GM23338 (cell line): ENCODE results near the gene ZBTB20.

ENCODE experiments used
- CTCF ChIP-seq, 2 experiments: fragments of 200-600 bp in 1 of 2; sonication (generic) in 1 of 2; conservative IDR thresholded peaks; 2 replicates each; pipeline versions ENCODE4 v1.5.1 to v1.6.1; 2016 to 2017; ENCODE audit warnings: antibody characterized with exemption in 2 of 2, low read depth in 2 of 2, mild to moderate bottlenecking in 2 of 2, moderate library complexity in 1 of 2
- ETS1 ChIP-seq: IDR thresholded peaks from 2 replicates; pipeline ENCODE4 v1.6.1; 2016; ENCODE audit warnings: antibody characterized with exemption
- EZH2 ChIP-seq: fragments of 200-600 bp; sonication (generic); IDR thresholded peaks from one replicate; pipeline ENCODE4 v1.8.0; 2017; ENCODE audit warnings: antibody characterized with exemption, mild to moderate bottlenecking, low read depth; ENCODE audit not compliant: unreplicated experiment
- EZH2phosphoT487 ChIP-seq: fragments of 200-600 bp; sonication (generic); IDR thresholded peaks from one replicate; pipeline ENCODE4 v1.8.1; 2018; ENCODE audit warnings: antibody characterized with exemption; ENCODE audit not compliant: unreplicated experiment
- JUNB ChIP-seq: IDR thresholded peaks from one replicate; pipeline ENCODE4 v1.6.1; 2016; ENCODE audit warnings: antibody characterized with exemption; ENCODE audit not compliant: unreplicated experiment
- POLR2AphosphoS5 ChIP-seq: IDR thresholded peaks from 2 replicates; pipeline ENCODE4 v1.6.1; 2016; ENCODE audit warnings: antibody characterized with exemption, low read depth
- STAT1 ChIP-seq: IDR thresholded peaks from one replicate; pipeline ENCODE4 v1.6.1; 2016; ENCODE audit warnings: antibody characterized with exemption; ENCODE audit not compliant: unreplicated experiment
- ZNF462 ChIP-seq: fragments of 250-450 bp; sonication (Bioruptor Pico); IDR thresholded peaks from 2 replicates; pipeline ENCODE4 v1.5.0; 2020; ENCODE audit warnings: mild to moderate bottlenecking, moderate library complexity
- TF ChIP-seq, protein P1 (sequence below): IDR thresholded peaks from one replicate; pipeline ENCODE4 v1.6.1; 2018; ENCODE audit warnings: antibody characterized with exemption; ENCODE audit not compliant: unreplicated experiment

DNA sequence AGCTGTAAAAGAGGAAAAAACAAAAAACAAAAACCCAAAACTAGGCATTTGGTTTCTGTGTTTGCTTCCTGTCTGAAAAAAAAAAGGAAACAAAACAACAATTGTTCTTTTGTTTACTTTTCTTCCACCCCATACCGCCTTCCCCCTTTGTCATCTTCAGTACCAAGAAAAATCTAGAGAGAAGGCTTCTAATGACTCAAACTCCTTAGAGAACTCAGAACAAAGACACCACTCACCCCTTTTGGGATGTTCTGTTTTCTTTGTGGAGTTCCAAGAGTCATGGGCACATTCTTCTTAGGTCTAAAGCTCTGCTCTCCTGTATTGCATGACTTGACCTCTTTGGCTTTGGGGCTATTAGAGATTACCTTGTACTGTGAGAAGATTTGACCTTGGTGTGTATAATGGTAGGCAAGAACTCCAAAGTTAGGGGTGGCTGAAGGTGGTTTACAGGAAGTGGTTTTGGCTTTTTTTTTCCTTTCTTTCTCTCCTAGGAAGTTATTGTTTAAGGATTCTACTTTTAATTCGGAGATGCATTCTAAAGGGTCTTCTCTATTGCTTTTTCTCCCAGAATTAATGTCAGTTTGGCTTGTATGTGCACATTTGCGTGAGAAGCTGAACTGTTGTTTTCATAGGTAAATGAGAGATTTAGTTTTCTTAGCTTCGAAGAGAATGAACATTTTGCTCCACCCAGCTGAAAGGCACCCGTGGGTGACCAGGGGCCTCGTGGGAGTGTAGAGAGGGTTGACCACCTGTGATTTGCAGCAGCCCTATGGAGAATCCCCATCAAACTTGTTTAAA is 39.5 kb upstream of the ZBTB20 start:
- TF ChIP-seq, protein P1, sequence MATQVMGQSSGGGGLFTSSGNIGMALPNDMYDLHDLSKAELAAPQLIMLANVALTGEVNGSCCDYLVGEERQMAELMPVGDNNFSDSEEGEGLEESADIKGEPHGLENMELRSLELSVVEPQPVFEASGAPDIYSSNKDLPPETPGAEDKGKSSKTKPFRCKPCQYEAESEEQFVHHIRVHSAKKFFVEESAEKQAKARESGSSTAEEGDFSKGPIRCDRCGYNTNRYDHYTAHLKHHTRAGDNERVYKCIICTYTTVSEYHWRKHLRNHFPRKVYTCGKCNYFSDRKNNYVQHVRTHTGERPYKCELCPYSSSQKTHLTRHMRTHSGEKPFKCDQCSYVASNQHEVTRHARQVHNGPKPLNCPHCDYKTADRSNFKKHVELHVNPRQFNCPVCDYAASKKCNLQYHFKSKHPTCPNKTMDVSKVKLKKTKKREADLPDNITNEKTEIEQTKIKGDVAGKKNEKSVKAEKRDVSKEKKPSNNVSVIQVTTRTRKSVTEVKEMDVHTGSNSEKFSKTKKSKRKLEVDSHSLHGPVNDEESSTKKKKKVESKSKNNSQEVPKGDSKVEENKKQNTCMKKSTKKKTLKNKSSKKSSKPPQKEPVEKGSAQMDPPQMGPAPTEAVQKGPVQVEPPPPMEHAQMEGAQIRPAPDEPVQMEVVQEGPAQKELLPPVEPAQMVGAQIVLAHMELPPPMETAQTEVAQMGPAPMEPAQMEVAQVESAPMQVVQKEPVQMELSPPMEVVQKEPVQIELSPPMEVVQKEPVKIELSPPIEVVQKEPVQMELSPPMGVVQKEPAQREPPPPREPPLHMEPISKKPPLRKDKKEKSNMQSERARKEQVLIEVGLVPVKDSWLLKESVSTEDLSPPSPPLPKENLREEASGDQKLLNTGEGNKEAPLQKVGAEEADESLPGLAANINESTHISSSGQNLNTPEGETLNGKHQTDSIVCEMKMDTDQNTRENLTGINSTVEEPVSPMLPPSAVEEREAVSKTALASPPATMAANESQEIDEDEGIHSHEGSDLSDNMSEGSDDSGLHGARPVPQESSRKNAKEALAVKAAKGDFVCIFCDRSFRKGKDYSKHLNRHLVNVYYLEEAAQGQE: no peak
- TF ChIP-seq CTCF (conservative IDR thresholded peaks at IDR 0.05; ENCODE audit: low read depth in 2 of 2) (no peak), POLR2AphosphoS5 (no peak), JUNB (no peak), STAT1 (no peak), EZH2 (no peak), EZH2phosphoT487 (no peak), ZNF462 (CRISPR knock-in tag) (no peak), ETS1 (no peak)
